CD4-positive, alpha-beta T cell treated with Interleukin-17A for 4 hours (primary cell): ENCODE data around the gene PRM3.

ENCODE experiments used
- DNase-seq: peaks from one replicate; pipeline ENCODE4 v3.0.0-alpha.2; 2020; ENCODE audit warnings: mixed read lengths

The PRM3 gene

GRCh38 chr16:11242658-11243057 lies 30.8 kb downstream of the PRM3 start:
- no peak for DNase-seq

GRCh38 chr16:11241480-11242204 lies 31.8 kb downstream of the PRM3 start:
- DNase-seq = no peak

- peak; percentile 35 for DNase-seq
Observed at GRCh38 chr16:11240636-11241473, 32.6 kb downstream of the PRM3 start.

- DNase-seq = no peak
Observed at GRCh38 chr16:11239644-11240632, 33.5 kb downstream of the PRM3 start.

GRCh38 chr16:11238272-11239202 lies 34.9 kb downstream of the PRM3 start:
- DNase-seq = no peak

GRCh38 chr16:11236461-11237254 lies 36.8 kb downstream of the PRM3 start:
- no peak for DNase-seq

GRCh38 chr16:11235703-11235991 lies 37.8 kb downstream of the PRM3 start:
- DNase-seq = no peak

- DNase-seq = no peak
Observed at GRCh38 chr16:11234884-11235702, 38.3 kb downstream of the PRM3 start.

- DNase-seq = peak; percentile 75
Observed at GRCh38 chr16:11233727-11234376, 39.6 kb downstream of the PRM3 start.

- peak; percentile 75 for DNase-seq
Observed at GRCh38 chr16:11232852-11233726, 40.3 kb downstream of the PRM3 start.

GRCh38 chr16:11232302-11232851 lies 41.1 kb downstream of the PRM3 start:
- DNase-seq = no peak

GRCh38 chr16:11231367-11231970 lies 42.0 kb downstream of the PRM3 start:
- no peak for DNase-seq

- DNase-seq = no peak
Observed at GRCh38 chr16:11229906-11230305, 43.5 kb downstream of the PRM3 start.

- no peak for DNase-seq
Observed at GRCh38 chr16:11229432-11229831, 44.0 kb downstream of the PRM3 start.

GRCh38 chr16:11225677-11226549 lies 47.5 kb downstream of the PRM3 start:
- DNase-seq = no peak

GRCh38 chr16:11224894-11225676 lies 48.3 kb downstream of the PRM3 start:
- DNase-seq = peak; percentile 82
